HG03342 (cell line): ENCODE measurements around the gene PTPRD.

ENCODE experiments used
- ATAC-seq: cut with Tn5 transposase; IDR thresholded peaks from one replicate; pipeline ENCODE4 v1.9.1; 2021; ENCODE audit warnings: mild to moderate bottlenecking, moderate library complexity; ENCODE audit not compliant: unreplicated experiment

Gene PTPRD

DNA sequence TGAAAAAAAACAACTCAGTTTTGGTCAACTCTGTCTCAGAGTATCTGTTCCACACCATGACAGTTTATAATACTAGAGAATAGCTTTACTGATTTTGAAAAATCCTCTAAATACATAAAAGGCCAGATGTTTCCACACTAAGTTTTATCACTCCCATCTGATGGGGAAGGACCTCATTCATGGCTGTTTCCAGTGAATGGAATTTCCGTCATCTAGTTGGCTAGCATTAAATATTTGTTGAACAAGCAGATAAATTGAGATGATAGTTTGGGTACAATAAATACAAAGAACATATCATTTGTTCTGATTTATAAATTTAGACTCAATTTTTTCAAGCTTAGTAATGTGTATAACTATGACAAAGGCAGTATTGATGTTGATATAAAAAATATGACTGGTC lies 408.5 kb downstream of the PTPRD start:
- no peak for ATAC-seq

- ATAC-seq = no peak
These were observed 439.2 kb downstream of the PTPRD start for GRCh38 chr9:10173561-10173960.

- ATAC-seq = no peak
These were observed 440.3 kb downstream of the PTPRD start for GRCh38 chr9:10172476-10172875.

DNA sequence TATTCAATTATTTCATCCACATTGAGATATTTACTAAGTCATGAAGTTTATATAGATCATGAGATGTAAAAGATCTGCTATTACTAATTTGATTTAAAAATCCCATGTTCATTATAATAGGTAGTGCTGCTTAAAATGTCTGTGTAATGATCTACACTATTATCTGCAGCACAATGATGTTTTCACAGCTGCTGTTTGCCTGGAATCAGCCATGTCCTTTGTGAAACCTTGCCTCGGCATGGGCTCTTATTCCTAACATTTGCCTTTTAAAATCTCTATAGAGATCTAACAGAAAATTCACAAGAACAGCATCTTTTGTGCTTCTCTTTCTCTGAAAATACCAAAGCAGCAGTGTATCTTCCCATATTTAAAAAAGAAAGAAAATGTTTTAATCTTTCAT lies 444.6 kb downstream of the PTPRD start:
- ATAC-seq = no peak

GRCh38 chr9:10148796-10149195 lies 464.0 kb downstream of the PTPRD start:
- no peak for ATAC-seq

GRCh38 chr9:10146517-10147331 lies 466.1 kb downstream of the PTPRD start:
- no peak for ATAC-seq

DNA sequence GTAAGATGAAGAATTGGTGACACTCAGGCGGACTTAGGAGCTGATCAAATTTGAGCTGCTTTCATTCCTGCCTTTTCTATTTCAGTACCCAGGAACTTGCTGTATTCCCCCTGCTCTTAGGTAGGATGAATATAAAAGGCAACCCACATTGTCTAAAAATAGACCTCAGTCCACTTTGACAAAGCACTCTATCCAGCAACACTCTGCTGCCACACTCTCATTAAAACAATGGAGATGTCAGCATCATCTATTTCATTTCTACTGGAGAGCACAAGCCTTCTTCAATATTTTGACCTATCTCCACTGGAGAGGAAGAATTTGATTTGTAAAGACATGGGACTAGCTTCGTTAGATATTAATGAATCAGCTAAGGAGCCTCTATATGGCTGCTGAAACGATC lies 468.4 kb downstream of the PTPRD start:
- no peak for ATAC-seq

DNA sequence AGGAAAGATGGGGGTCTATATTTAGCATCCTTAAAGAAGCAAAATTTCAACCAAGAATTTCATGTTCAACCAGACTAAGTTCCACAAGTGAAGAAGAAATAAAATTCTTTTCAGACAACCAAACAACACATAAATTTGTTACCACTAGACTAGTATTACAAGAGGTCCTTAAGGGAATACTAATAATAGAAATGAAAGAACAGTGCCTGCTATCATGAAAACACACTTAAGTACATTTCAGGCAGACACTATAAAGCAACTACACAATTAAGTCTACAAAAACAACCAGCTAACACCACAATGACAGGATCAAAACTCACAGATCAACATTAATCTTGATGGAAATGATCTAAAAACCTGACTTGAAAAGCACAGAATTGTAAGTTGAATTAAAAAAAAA lies 477.2 kb downstream of the PTPRD start:
- ATAC-seq = no peak

- ATAC-seq = no peak
These were observed 478.5 kb downstream of the PTPRD start for GRCh38 chr9:10134266-10134665.

DNA sequence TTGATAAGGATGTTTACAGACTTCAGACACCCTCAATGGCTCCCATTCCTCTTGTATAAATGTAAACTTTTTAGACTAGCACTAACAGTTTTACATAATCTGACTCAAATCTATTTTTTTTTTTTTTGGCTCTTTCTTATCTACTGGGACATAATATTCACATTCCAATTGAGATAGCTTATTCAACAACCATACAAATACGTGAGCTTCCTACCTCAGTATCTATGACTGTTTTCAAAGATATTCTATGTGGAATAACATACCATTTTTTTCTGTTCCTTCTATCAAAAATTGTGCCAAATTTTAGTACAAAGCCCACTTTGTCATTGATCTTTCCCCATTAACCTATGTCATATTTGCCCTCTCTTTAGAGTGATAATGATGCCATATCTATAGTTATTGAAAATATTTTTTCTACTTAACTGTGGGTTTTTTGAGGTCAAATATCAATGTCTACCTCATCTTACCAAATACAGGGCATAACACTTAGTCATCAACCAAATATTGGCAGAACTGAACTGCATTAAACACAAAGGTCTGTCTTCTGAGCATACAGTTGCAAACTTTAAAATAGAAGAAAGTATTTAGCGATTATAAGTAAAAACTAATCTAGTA lies 482.6 kb downstream of the PTPRD start:
- ATAC-seq = no peak

DNA sequence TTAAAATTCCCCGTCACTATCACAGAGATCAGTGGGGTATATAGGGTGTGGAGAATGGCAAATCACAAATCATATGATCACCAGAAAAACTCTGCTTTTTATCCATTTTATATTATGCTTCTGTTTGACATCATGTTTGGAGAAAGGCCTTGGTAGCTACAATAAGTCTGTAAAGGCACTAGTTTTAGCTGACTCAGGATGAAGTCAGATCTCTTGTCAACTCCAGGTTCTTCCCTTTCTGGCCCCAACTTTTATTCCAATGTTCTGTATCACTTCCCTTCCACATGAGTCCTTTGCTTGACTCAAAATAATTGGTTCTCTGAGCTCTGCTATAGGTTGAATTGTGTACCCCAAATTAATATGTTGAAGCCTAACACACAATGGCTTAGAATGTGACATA lies 484.9 kb downstream of the PTPRD start:
- ATAC-seq = no peak

DNA sequence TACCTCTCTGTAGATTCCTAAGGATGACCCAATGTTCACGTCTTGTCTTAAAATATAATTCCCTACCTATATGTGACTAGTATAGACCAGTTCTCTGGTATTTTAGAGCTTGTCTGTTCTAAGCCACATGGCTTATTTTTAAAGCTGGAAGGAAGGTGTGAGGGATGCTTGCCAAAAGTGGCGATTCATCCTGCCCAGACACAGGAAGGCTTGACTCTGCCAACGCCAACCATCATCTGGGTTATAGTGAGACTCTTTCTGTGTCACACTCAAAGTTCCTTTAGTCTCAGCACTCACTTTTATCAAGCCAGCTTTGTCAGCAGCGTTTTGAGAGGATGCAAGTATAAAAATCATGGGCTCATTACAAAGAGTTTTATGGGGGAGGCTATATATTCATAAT lies 500.0 kb downstream of the PTPRD start:
- no peak for ATAC-seq

GRCh38 chr9:10112070-10112469 lies 500.7 kb downstream of the PTPRD start:
- no peak for ATAC-seq

DNA sequence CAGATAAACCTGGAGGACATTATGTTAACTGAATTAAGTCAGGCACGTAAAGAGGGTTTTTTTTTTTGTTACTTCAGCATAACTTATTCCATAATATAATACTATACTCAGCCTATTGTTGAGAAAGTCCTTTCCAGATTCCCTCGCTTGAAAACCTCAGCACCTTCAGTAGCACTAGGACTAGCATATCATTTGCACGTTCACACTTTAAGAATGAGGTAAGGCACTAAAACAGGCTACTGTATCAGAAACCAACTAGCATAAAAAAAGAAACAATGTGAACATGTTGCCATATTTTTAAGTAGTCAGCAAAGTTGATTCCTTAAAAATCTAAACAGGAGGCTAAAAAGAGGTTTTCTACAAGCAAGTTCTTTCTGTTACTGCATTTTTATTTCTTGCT lies 504.0 kb downstream of the PTPRD start:
- no peak for ATAC-seq

- no peak for ATAC-seq
These were observed 508.0 kb downstream of the PTPRD start for GRCh38 chr9:10104774-10105173.

- no peak for ATAC-seq
These were observed 517.6 kb downstream of the PTPRD start for GRCh38 chr9:10095208-10095607.

- ATAC-seq = no peak
These were observed 518.2 kb downstream of the PTPRD start for GRCh38 chr9:10094563-10094962.

DNA sequence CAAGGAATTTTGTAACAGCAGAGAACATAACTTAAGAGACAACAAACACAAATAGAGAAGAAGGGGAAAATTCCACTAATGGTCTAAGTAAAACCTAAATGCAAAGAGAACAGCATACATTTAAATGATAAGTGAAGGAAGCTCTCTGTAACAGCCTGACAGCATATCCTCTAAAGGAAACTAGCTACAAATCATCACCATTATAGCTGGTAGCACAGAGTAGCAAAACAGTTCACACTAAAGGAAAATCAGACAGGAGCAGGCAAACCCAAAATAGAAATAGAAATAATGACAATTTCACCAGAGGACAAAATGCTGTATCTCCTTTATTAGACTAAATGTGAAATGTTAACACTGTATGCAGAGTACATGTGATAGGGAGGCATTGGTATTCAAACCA lies 532.8 kb downstream of the PTPRD start:
- ATAC-seq = no peak

GRCh38 chr9:10079284-10079964 lies 533.4 kb downstream of the PTPRD start:
- ATAC-seq = no peak

DNA sequence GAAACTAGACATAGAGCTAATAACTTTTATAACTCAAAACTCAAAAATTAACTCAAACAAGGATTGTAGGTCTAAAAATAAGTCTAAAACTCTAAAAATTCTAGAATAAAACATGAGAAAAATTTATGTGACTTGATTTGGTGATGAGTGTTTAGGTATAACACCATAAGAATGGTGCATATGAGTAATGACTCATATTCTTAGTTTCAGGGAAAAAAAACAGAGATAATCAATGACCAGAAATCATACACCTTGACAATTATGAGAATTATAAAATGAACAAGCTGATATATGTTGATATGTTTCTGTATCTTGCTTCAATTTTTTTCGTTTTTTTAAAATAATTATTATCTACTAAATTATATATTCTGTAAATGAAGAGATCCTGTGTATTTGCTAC lies 541.2 kb downstream of the PTPRD start:
- ATAC-seq = no peak

- no peak for ATAC-seq
These were observed 550.0 kb downstream of the PTPRD start for GRCh38 chr9:10062629-10063395.
